IPS-15b (cell line): ENCODE measurements around the gene GRAP2.
A peak's percentile ranks its signal among the peaks of the same experiment; 100 is the strongest.
"Not testable (repeated sequence)": the region's sequence is repeated elsewhere in the genome, so short reads cannot be mapped to it uniquely, and the experiment has no call there.

Experiments
- H3K27me3 ChIP-seq: one replicate; pipeline ENCODE4 v1.6.1; 2013; ENCODE audit warnings: low read length; ENCODE audit not compliant: control insufficient read depth, insufficient read depth
- H3K36me3 ChIP-seq: one replicate; pipeline ENCODE4 v1.6.1; 2013; ENCODE audit warnings: low read length; ENCODE audit not compliant: control insufficient read depth, insufficient read depth
- H3K4me1 ChIP-seq: one replicate; pipeline ENCODE4 v1.6.1; 2013; ENCODE audit warnings: mild to moderate bottlenecking, low read length; ENCODE audit not compliant: control insufficient read depth, insufficient read depth
- H3K4me3 ChIP-seq: one replicate; pipeline ENCODE4 v1.5.1; 2013; ENCODE audit warnings: low read depth, low read length
- H3K9ac ChIP-seq: one replicate; pipeline ENCODE4 v1.6.1; 2013; ENCODE audit warnings: low read depth, mild to moderate bottlenecking, low read length
- H3K9me3 ChIP-seq: one replicate; pipeline ENCODE4 v1.6.1; 2013; ENCODE audit warnings: mild to moderate bottlenecking, low read length; ENCODE audit not compliant: control insufficient read depth, insufficient read depth

The GRAP2 gene

DNA sequence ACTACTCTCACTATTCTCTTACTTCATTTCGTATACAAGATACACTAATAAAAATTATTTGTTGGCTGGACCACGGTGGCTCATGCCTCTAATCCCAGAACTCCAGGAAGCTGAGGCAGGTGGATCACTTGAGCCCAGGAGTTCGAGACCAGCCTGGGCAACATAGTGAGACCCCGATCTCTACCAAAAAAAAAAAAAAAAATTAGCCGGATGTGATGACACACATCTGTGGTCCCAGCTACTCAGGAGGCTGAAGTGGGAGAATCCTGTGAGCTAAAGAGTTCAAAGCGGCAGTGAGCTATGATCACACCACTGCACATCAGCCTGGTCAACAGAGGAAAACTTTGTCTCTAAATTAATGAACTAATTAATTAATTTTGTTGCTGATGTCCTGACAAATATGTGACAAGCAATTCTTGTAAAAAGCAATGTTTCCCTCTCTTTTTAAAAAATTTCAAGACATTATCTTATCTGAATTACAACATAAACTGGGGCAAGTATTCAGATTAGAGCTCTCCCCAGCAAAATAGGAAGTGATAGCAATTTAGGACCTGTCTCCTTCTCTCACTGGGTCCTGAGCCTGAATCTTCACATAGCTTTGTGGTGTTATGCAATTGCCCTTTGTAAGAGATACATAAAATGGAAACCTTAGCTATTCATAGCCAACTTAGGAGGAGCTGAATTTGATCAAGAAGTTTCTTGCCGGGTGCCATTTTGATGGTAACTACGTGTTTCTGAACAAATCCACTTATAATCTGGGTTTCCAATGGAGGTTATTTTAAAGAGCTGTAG, 41.8 kb downstream of the GRAP2 start:
- H3K9ac ChIP-seq: no peak overlapping the region
- H3K4me3 ChIP-seq: no peak overlapping the region
- no peaks in the 10 kb centered on the region for H3K9me3 ChIP-seq
- no peaks in the 10 kb centered on the region for H3K36me3 ChIP-seq
- peaks cover 35% of the 10 kb centered on the region for H3K4me1 ChIP-seq
- H3K27me3 ChIP-seq: no peaks in the 10 kb centered on the region

DNA sequence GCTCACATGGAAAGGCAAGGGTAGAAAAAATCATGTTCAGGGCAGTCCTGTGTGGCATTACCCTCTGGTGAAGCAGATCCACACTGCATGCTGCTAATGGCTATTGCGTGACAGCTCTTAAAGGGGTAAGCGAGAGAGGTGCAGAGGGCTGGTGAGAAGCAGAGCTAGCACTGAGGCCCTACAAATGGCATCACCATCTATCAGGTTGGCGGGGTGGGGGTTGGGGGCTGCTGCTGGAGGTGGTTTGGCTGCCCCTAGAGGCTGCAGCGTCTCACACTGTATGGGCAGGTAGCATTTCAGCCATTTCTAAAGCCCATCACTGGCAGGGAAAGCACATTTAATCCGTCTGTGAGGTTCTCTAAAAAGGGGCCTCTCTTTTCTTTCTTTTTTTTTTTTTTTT, 42.5 kb downstream of the GRAP2 start:
- no peaks in the 10 kb centered on the region for H3K9me3 ChIP-seq
- H3K27me3 ChIP-seq: no peaks in the 10 kb centered on the region
- peaks cover 35% of the 10 kb centered on the region for H3K4me1 ChIP-seq
- no peaks in the 10 kb centered on the region for H3K36me3 ChIP-seq
- H3K9ac ChIP-seq: no peak overlapping the region
- no peak overlapping the region for H3K4me3 ChIP-seq

GRCh38 chr22:39943953-39944872, 43.3 kb downstream of the GRAP2 start:
- peaks cover 35% of the 10 kb centered on the region for H3K4me1 ChIP-seq
- no peaks in the 10 kb centered on the region for H3K27me3 ChIP-seq
- no peaks in the 10 kb centered on the region for H3K9me3 ChIP-seq
- no peak overlapping the region for H3K9ac ChIP-seq
- no peak overlapping the region for H3K4me3 ChIP-seq
- H3K36me3 ChIP-seq: no peaks in the 10 kb centered on the region

- Histone ChIP-seq H3K4me3 (no peak overlapping the region), H3K27me3 (no peaks in the 10 kb centered on the region), H3K9ac (no peak overlapping the region), H3K36me3 (no peaks in the 10 kb centered on the region), H3K9me3 (no peaks in the 10 kb centered on the region), H3K4me1 (peaks cover 31% of the 10 kb centered on the region)
Observed at GRCh38 chr22:39946126-39946502, 45.2 kb downstream of the GRAP2 start.

DNA sequence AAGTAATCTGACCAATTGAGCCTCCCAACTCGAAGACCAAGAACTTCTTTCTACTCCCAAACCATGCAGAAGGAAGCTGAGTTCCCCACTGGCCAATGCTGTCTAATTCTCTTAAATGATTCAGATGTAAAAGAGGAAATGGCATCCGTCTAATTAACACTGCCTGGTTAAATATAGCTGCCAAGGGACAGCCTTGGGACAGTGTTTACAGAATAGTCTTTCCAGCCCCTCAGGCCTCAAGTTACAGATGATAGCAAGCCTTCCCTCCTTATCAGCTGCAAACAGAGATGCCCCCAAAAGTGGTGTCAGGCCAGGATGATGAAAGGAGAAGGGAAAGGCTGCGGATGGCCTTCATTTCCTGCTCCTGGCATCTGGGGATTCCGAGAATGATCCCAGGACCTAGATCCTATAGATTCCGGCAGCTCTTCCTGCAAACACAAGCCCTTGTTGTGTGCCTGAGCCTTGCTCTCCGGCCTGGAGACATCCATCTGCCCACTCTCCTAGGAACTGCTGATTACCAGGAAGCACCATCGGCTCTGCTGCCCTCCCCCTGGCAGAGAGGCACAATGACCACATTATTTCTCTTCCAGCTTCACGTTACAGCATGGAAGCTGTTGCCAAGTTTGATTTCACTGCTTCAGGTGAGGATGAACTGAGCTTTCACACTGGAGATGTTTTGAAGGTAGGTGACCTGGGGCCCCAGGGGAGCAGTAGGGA, 45.8 kb downstream of the GRAP2 start:
- no peaks in the 10 kb centered on the region for H3K9me3 ChIP-seq
- no peaks in the 10 kb centered on the region for H3K36me3 ChIP-seq
- H3K27me3 ChIP-seq: no peaks in the 10 kb centered on the region
- H3K4me3 ChIP-seq: no peak overlapping the region
- peaks cover 26% of the 10 kb centered on the region for H3K4me1 ChIP-seq
- peak overlapping the region; percentile 30 for H3K9ac ChIP-seq

DNA sequence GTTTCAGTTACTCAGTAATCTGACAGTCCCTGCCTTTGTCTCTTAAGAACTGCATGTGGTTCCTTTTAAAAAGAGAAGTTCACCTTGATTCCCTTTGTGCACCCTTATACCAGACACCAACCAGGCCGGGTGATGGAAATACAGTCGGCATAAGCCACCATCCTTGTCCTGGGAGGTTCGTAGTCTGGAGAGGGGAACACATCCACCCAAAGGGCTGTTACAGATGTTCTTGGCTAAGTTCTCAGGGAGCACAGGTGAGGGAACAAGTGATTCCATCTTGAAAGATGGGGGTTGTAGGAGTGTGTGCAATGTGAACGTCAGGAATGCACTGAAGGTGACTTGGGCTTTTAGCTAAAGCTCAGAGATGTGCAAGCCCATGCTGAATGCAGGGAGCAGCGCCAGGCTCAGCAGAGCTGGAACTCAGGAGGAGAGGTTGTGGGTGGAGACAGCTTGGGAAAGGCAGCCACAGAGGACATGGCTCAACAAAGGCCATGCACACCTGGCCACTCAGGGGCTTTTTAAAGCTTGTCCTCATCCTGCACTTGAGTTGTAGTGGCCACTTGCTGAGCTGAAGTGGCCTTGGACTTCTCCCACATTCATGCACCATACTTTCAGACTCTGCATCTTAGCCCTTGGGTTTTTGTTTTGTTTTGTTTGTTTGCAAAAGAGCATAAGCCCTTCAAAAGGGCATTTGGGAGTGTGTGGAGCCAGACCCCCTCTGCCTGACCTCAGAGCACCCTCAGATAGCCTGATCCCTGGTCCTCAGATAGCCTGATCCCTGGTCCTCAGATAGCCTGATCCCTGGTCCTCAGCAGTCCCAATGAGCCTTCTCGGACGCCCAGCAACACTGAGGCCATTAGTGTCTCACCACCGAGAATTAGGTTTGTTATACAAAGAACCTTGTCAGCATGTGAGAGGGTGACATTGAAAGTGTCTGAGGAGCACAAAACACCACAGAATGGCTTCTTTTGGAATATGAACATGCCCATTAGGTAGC, 46.6 kb downstream of the GRAP2 start:
- Histone ChIP-seq H3K27me3 (no peaks in the 10 kb centered on the region), H3K4me3 (no peak overlapping the region), H3K9me3 (no peaks in the 10 kb centered on the region), H3K36me3 (no peaks in the 10 kb centered on the region), H3K4me1 (peaks cover 24% of the 10 kb centered on the region), H3K9ac (no peak overlapping the region)

- Histone ChIP-seq H3K9ac (no peak overlapping the region), H3K4me3 (no peak overlapping the region), H3K36me3 (no peaks in the 10 kb centered on the region), H3K27me3 (no peaks in the 10 kb centered on the region), H3K4me1 (peaks cover 5% of the 10 kb centered on the region), H3K9me3 (no peaks in the 10 kb centered on the region)
Observed at GRCh38 chr22:39949964-39950737, 49.3 kb downstream of the GRAP2 start.

GRCh38 chr22:39951603-39952293, 50.9 kb downstream of the GRAP2 start:
- not testable (repeated sequence) for H3K4me1 ChIP-seq, H3K9ac ChIP-seq, H3K9me3 ChIP-seq

GRCh38 chr22:39952347-39952746, 51.5 kb downstream of the GRAP2 start:
- Histone ChIP-seq H3K36me3 (no peaks in the 10 kb centered on the region), H3K9me3 (no peaks in the 10 kb centered on the region), H3K27me3 (no peaks in the 10 kb centered on the region), H3K4me1 (no peaks in the 10 kb centered on the region), H3K4me3 (no peak overlapping the region), H3K9ac (no peak overlapping the region)

More at GRCh38 chr22:39951603-39952293, 50.9 kb downstream of the GRAP2 start:
- not testable (repeated sequence) for H3K4me3 ChIP-seq, H3K27me3 ChIP-seq, H3K36me3 ChIP-seq

DNA sequence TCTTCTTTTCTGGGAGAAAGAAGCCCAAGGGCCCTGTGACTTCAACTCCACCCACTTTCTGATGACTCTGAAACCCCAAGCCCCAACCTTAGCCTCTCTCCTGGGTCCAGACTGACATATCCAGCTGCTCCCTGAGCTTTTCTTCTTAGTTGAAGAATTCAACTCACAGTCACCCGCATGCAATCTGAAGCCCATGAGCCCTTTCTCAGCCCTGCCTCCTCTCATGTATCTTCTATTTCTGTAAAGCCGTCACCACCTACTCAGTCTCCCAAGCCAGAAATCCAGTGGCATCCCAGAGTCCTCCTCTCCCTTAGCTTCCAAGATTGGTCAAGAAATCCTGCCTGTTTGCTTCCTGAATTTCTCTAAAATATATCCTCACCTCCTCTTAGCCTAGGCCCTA, 52.2 kb downstream of the GRAP2 start:
- Histone ChIP-seq H3K27me3 (no peaks in the 10 kb centered on the region), H3K36me3 (no peaks in the 10 kb centered on the region), H3K4me3 (no peak overlapping the region), H3K4me1 (no peaks in the 10 kb centered on the region), H3K9ac (no peak overlapping the region), H3K9me3 (no peaks in the 10 kb centered on the region)
